ENCODE results near the gene TBXA2R.

Gene TBXA2R

GRCh38 chr19:3615524-3616135, 9.0 kb upstream of the TBXA2R start:
- intact Hi-C loops (cut with DNase I; ENCODE audit: low total_unique reads) = loop anchor here (5.0 kb wide), 1 partner anchor 38 kb away; no protein-coding TSS in a partner anchor
- H3K36me3 ChIP-seq = peaks cover 9 to 94% (median 41%) of the 10 kb centered on the region in 3 donors

GRCh38 chr19:3614858-3615505, 8.3 kb upstream of the TBXA2R start:
- intact Hi-C loops (cut with DNase I; ENCODE audit: low total_unique reads) = loop anchor here (5.0 kb wide), 1 partner anchor 38 kb away; no protein-coding TSS in a partner anchor
- Histone ChIP-seq H3K27ac (no peak overlapping the region), H3K4me3 (no peak overlapping the region), H3K4me1 (peaks cover 0 to 23% (median 16%) of the 10 kb centered on the region in 4 donors), H3K27me3 (no peaks in the 10 kb centered on the region), H3K9me3 (no peaks in the 10 kb centered on the region), H3K36me3 (peaks cover 9 to 89% (median 36%) of the 10 kb centered on the region in 3 donors)
- DNase-seq = no peak
- no peak for TF ChIP-seq CTCF (IDR thresholded peaks at IDR 0.05)

More at GRCh38 chr19:3615524-3616135, 9.0 kb upstream of the TBXA2R start:
- H3K9me3 ChIP-seq = no peaks in the 10 kb centered on the region
- no peak overlapping the region for H3K27ac ChIP-seq
- H3K4me3 ChIP-seq = no peak overlapping the region
- no peaks in the 10 kb centered on the region for H3K27me3 ChIP-seq
- no peak for DNase-seq
- peaks cover 0 to 16% (median 10%) of the 10 kb centered on the region in 4 donors for H3K4me1 ChIP-seq
- no peak for TF ChIP-seq CTCF (IDR thresholded peaks at IDR 0.05)

- TF ChIP-seq CTCF (IDR thresholded peaks at IDR 0.05) = no peak
- Histone ChIP-seq H3K4me3 (no peak overlapping the region), H3K4me1 (peaks cover 0 to 32% (median 25%) of the 10 kb centered on the region in 4 donors), H3K9me3 (no peaks in the 10 kb centered on the region), H3K27ac (no peak overlapping the region), H3K27me3 (no peaks in the 10 kb centered on the region), H3K36me3 (peaks cover 9 to 79% (median 28%) of the 10 kb centered on the region in 3 donors)
- no peak for DNase-seq
- intact Hi-C loops (cut with DNase I; ENCODE audit: low total_unique reads) = no loop called here
These were observed 7.4 kb upstream of the TBXA2R start for GRCh38 chr19:3613818-3614661.

- H3K4me3 ChIP-seq = no peak overlapping the region
- H3K36me3 ChIP-seq = peaks cover 9 to 74% (median 24%) of the 10 kb centered on the region in 3 donors
- peaks cover 0 to 33% (median 29%) of the 10 kb centered on the region in 4 donors for H3K4me1 ChIP-seq
- no peak for TF ChIP-seq CTCF (IDR thresholded peaks at IDR 0.05)
- H3K27ac ChIP-seq = no peak overlapping the region
- no peaks in the 10 kb centered on the region for H3K27me3 ChIP-seq
- no peaks in the 10 kb centered on the region for H3K9me3 ChIP-seq
- intact Hi-C loops (cut with DNase I; ENCODE audit: low total_unique reads) = no loop called here
- DNase-seq = no peak
These were observed 6.4 kb upstream of the TBXA2R start for GRCh38 chr19:3612901-3613741.

- H3K9me3 ChIP-seq = no peaks in the 10 kb centered on the region
- peaks cover 0 to 39% (median 35%) of the 10 kb centered on the region in 4 donors for H3K4me1 ChIP-seq
- TF ChIP-seq CTCF (IDR thresholded peaks at IDR 0.05) = no peak
- no peak for DNase-seq
- H3K4me3 ChIP-seq = no peak overlapping the region
- no peak overlapping the region for H3K27ac ChIP-seq
- H3K27me3 ChIP-seq = no peaks in the 10 kb centered on the region
- H3K36me3 ChIP-seq = peaks cover 9 to 68% (median 24%) of the 10 kb centered on the region in 3 donors
- intact Hi-C loops (cut with DNase I; ENCODE audit: low total_unique reads) = no loop called here
These were observed 5.7 kb upstream of the TBXA2R start for GRCh38 chr19:3612330-3612729.
